Dermis blood vessel endothelial cell (primary cell): ENCODE results near the gene SLC66A1. TPM values are rescaled to one million over a fixed set of nuclear protein-coding genes. Genes with fewer than 3 reads are reported as not detected.

Experiments
- DNase-seq: peaks from one replicate; pipeline ENCODE4 v3.0.0; 2010
- total RNA-seq: library from RNA; depleted of rRNA; stranded (reverse); fragments of >200 nt; gene quantifications from 2 replicates; pipeline ENCODE4 v1.2.3, GENCODE V29; 2014

Gene SLC66A1
- total RNA-seq, 1 donor from 2014 or later, result 17.7 TPM

DNA sequence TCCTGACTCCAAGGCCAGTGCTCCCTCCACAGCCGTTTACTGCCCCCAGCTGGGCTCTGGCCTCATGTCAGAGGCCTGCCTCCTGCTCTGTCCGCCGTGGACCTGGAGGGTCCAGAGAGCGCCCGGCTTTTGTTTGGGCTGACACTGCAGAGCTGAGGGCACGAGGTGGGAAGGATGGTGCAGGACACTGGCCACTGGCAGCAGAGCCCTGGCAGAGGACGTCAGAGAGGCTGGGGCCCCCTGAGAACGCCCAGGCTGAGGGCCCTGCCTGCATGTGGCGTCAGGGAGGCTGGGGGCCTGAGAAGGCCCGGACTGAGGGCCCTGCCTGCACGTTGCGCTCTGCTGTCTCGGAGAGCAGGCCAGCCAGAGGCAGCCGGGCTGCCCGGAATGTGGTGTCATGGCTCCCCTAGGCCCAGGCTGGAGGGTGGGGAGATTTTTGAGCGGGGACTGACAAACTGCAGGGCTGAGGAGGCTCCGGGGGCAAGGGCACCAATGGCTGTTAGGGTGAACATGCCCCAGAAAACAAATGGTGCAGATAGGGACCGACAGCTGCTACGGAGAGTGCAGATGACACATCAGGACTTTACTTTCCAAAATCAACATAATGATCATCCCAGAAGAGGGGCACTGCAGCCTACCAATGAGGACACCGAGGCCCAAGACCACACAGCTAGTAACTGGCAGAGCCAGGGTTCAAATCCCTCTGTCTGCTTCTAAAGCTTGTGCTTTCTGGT is 31.7 kb downstream of the SLC66A1 start:
- no peak for DNase-seq

DNA sequence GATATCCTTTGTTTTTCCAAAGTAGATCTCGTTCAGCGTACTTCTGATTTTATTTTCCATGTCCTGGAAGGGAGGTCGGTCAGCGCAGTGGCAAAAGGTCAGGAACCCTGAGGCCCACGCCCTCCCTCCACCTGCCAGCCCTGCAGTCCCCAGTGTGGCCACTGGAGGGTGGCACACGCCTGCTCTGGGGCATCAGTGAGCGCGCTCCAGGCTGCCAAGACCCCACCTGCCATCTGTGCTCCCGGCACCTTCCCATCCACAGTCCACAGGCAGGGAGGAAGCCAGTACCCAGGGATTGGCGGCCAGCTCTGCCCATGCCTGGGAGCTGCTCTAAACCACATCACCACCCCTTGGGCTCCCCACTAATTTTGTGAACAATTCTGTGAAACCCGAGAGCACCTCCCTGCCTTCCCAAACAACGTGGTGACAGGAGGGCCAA is 32.3 kb downstream of the SLC66A1 start:
- DNase-seq, result peak; percentile 73

DNA sequence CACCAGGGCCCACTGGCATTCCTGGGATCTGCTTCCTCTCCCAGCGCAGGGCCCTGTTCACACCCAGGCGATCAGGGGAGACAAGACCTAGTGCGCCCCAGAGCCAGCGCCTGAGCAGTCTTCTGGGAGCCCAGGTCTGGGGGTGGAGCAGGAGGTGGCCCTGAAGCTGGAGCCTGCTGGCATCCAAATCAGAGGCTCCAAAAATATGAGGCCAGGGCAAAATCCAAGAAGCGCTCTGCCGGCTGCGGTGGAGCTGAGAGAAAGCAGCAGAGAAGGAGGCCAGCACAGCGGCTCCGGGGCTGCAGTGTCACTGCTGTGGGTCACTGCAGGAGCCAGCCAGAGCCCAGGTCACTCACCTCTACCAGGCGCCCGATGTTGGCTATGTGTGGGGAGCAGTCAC is 32.7 kb downstream of the SLC66A1 start:
- DNase-seq, result no peak

DNA sequence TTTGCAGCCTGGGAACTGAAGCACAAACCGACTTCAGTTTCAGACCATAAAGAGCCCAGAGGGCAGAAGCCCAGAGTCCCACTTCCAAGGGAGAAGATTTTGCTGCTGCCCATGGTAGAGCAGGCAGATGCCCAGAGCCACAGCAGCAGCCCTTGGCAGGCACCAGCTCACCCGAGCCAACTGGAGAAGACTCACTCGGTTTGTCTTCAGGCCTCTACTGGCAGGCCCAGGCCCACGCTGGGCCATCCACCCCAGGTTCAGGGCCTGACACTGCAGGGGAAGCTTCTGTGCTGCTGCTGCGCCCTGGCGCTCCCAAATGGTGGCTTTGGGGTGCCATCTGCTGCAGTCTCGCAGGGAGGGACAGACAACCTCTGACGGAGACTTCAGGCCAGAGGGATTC is 33.3 kb downstream of the SLC66A1 start:
- DNase-seq, result no peak

DNA sequence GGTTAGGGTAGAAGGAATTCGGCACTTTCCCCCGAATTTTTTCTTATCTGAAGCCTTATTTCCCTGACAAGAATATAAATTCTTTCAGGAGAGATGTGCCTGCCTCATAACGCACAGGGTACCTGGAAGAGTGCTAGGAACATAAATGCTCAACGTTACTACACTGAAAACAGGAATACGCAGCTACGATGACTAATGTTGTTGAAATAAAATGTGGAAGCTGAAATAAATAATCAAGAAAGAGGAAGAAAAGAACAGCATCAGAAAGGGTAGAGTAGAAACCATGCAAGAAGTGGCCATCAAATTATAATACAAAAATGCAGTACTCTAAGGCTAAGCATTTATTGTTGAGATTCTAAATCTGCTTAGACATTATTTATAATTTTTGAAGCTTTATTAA is 33.9 kb downstream of the SLC66A1 start:
- DNase-seq, result no peak

DNA sequence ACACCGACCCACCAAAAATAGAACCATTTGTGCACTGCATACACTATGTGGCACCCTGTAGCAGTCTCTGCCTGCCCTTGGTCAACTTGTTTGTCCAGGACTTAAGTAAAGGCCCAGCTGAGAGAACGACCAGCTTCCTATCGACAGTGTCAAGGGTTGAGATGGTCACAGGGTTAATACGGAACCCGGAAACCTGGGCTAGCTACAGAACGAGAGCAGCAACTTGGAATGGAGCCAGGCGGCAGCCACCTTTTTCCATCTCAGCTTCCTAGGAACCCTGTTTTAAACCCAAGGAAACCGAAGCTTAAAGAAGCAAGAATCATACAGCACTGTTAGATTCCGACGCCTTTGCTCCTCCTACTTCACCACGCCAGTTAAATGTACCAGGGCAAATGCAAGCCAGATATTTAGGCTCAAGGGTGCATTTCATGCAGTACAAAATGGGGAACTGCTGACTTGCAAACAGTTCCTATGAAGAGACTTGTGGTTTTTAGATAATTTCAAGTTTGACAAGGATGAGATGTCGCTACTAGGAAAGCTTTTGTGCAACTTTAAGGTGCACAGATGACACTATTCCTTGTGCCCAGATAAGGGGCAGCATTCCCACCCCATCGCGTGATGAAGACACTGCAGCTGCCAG is 35.5 kb downstream of the SLC66A1 start:
- no peak for DNase-seq

DNA sequence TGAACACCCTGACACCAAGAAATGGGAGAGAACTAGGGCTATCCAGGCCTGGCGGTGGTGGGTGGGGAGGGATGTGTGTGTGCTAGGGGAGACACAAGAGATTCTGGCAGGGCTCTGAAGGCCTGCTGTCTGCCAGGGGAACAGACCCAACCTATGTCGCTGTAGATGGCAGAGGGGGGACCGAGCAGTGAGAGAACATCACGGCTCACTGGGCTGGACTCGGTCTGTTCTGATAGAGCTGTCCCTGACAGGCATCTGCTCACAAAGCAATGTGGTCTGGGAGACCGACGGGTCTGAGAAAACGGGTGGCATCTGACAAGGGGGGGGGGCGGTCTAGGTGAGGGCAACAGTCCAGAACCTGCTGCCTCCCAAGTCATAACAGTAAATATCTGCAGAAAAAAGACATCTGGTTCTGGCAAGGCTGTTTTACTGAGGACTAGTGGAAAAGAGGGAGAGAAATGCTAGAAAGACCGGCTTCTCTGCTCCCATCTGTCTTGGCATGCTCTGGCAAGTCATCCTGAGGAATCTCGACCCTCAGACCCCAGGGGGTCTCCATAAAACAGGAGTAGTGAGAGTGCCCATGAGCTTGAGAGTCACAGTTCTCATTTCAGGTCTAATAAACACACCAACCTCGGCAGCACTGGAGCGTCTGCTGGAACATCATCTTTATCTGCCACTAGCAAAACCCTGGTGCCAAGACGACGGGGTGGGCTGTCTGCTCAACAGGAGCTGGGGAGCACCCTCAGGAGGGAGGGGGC is 36.5 kb downstream of the SLC66A1 start:
- DNase-seq, result no peak

DNA sequence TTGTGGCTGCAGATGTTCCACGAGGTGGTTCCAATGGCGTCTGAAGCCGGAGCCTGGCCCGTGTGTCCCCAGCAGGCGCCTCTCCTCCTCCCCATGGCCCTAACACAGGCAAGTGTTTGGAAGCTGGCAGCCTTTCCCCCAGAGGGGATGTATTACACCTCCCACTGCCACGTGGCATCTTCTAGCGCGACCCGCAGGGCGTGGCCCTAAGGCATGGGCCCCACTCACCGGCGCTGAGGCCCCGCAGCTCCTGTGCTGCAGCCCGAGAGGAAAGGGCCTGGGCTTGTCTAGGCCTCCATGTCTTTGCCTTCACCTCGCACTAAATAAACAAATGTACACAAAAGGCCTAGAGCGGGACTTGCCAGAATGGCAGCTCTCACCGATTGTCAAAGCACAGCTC is 37.9 kb downstream of the SLC66A1 start:
- DNase-seq, result no peak

DNA sequence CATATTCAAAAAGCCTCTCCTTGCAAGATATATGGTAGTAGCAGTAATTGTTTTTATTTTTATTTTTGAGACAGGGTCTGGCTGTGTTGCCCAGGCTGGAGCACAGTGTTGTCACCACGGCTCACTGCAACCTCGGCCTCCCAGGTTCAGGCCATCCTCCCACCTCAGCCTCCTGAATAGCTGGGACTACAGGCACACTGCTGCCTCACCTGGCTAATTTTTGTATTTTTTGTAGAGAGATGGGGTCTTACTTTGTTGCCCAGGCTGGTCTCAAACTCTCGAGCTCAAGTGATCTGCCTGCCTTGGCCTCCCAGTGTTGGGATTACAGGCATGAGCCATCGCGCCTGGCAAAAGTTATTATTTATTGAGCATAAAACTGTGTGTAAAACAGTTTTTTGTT is 38.4 kb downstream of the SLC66A1 start:
- DNase-seq, result no peak

DNA sequence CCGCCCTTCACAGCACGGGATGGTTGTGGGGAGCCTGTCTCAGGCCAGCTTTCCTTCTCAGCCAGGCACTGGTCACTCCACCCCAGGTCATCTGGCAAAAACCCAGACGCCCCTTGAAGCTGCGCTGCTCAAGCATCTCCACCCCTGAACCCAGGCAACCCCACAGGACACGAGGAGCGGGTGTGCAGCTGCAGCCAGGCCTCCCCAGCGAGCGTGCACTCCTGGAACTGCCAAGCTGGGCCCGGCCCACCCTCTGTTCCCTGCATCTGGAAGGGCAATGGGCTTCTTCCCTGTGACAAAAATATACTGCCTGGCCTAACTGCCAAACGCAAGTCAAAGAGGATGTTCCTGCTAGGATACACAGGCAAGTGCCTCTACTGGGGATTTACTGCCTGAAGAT is 39.7 kb downstream of the SLC66A1 start:
- DNase-seq, result no peak

DNA sequence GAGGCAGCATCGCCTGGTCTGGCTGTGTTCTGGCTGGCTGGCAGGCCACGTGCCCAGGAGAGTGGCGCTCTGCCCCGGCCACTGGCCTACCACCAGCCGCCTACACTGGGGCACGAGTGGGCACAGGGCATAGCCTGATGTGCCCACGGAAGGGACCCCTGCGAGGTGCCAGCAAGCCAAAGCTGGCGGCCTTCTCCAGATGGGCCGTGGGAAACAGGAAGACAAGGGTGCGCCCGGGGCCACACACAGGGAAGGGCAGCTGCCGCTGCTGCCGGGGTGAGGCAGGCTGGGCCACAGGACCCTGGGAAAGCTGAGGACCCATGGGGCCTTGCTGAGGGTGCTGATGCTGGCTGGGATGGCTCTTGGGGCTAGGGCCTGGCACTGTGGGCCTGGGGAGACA is 40.7 kb downstream of the SLC66A1 start:
- no peak for DNase-seq

DNA sequence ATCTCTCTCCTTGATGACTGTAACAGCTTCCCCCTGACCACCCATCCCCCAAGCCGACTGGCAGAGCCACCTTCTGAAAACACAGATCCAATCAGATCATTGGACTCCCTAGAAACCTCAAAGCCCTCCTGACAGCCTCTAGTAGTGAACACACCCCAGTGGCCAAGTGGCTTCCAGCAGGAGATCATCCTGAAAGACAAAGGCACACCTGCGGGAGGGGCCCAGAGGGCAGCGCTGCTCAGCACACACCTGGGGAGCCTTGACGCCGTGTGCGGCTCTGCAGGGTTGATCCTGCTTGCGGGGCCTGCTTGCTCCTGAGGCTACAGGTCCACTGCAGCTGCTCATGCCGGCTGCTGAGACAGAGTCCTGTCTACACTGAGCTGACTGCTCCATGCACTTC is 41.5 kb downstream of the SLC66A1 start:
- DNase-seq, result no peak

DNA sequence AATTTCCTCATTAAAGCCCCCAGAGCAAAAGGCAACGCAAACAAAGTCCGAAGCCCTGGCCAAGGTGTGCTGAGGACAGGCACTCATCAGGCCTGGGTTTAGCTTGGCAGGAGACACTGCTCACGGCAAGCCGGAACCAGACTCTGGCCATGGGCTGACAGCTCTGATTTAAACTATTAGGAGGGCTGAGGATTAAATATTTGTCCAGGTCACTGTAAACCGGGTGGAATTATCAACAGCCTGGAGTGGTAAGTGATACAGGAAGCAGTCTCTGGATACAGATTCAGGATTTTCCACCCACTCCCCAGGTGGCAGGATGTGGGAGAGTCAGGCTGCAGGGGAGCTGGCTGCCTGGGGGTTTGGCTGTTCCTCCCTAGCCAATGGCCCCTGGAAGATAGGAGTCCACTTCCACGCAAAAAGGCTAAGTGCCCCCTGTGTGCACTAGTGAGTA is 42.4 kb downstream of the SLC66A1 start:
- no peak for DNase-seq

DNA sequence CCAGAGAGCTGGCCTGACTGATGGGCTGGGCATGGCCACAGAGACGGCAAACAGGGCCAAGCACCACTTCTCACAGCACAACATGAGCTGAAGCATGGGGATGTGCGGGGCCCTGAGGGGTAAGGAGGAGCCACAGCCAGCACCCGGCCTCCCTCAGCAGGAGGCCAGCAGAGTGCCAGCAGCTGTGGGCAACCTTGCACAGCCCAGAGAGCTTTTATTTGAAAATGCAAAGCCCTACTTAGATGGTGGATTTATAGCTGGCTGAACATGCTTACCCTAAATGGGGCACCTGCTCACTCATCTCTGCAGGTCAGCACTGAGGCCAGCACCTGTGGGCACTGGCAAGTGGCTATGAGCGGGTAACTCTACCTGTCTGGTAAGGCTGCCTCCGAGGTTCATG is 44.1 kb downstream of the SLC66A1 start:
- DNase-seq, result no peak

DNA sequence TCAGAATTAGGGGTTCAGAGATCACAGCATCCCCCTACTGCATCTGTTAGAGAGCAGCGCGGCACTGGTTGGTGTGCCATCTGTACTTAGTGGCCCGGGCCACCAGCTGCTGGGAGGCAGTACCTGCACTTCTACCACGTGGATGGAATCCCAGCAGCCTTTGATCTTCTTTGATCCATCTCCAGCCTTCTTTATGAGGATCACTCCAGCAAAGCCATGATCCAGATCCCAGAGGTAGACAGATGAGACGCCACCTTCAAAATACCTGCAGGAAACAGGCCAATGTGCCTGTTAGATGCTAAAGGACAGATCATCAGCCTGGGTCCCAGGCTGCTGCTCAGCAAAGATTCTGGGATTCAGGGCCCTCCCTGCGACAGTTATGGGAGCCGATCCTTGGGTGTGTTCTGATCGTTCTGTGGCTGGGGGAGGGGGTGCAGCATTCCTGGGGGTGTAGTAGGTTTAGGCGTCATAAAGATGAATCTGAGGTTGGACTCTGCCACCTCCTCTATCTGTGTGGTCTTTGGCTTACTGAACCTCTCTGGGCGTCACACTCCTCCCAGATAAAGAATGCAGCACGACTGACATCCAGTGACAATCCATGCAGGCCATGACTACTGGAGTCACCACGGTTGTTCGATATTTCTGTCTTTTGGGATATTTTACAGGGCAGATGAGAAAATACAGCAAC is 45.3 kb downstream of the SLC66A1 start:
- DNase-seq, result no peak

DNA sequence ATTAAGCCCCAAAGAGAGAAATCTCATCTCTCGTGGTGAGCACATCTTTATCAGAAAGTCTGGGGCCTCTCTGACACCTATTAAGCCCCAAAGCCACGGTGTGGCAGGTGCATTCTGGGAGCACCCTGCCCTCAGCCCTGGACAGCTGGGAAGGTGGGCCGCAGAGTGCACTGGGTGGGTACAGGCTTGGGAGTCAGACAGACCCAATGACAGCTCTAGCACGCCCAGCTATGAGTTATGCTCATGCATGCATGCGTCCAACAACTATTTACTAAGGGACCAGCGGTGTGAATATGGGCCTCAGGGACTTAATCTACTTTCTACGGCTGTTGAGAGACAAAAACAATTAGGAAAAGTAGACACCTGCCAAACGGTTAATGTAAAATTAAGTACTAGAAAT is 46.6 kb downstream of the SLC66A1 start:
- no peak for DNase-seq

DNA sequence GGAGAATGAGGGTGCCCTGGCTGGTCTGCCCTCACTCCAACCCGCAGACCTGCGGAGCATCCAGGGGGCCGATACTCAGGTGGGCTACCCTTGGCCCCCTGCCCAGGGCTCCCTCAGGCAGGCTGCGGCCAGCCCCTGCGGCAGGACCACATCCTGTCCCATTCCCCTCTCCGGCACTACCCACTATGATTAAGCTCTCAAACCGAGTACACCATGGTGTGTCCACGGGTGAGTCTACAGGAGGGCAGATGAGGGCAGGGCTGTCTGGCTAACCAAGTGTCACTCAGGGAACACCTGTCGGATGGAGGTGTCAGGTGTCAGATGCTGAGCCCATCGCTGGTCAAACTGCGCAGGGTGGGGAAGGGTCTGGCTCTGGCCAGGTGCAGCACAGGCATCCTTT is 47.2 kb downstream of the SLC66A1 start:
- no peak for DNase-seq

DNA sequence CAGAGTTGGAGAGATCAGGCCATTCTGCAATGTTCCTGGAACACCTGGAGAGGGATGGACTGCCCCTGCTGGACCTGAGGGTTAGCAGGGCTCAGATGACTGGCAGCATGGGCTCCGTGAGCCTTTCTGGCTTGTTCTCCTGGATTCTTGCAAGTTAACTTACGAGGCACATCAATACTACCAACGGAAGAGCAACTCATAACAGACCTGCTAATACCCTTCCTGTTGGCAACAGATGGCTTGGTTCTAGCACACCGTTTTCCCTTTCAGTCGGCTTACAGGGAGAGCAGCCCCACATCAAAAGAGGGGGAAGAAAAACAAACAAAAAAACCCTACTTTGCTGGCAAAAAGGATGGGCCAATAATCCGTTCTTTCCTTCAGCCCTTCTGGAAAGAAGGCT is 47.9 kb downstream of the SLC66A1 start:
- peak; percentile 76 for DNase-seq

DNA sequence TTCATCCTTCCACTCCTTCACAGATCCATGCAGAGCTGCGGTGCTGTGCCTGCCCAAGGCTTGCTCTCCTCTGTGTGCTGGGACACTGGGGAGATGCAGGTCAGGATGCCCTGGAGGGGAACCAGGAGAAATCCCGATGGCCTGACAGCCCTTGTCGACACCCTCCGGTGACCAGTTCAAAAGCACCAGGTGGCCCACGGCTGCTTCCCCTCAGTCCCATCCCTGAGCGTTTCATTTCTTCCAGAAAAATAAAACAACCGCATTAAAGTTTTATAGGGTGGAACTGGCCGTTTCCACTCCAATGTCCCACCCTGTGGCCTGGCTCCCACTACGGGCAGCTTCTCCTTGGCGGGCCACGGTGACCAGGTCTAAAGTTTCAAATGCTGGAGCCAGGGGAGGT is 48.3 kb downstream of the SLC66A1 start:
- no peak for DNase-seq

DNA sequence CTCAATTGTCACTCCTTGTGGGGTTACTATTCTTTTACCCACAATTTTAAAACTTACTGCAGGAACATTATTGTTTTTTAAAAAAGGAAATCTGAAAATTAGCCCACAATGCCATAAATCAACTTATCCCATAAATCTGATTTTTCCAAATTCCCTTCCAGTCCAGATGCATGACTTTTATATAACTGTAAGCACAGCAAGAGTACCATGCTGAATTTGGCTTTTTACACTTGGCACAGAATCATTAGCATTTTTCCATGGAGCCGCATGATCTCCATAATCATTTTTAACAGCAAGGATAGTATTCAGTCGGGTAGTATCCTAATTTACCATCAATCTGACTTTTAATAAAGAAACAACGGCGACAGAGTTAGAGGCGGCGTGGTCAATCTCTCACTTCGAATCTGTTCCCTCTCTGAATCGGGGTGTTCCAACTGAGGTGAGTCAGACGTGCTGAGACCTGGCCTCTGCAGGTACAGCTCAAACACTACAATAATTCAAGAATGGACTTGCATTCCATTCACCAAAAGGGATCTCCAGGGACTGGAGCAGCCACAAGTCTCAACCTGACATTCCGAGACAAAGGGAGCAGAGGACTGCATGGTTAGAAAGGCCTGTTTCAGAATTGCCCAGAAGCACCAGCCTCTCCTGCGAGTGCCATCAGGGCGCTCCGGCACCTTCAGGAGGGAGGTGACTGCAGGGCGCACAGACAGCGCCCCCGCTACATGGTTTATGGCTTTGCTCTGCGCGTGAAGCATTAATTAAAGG is 48.9 kb downstream of the SLC66A1 start:
- DNase-seq, result no peak

DNA sequence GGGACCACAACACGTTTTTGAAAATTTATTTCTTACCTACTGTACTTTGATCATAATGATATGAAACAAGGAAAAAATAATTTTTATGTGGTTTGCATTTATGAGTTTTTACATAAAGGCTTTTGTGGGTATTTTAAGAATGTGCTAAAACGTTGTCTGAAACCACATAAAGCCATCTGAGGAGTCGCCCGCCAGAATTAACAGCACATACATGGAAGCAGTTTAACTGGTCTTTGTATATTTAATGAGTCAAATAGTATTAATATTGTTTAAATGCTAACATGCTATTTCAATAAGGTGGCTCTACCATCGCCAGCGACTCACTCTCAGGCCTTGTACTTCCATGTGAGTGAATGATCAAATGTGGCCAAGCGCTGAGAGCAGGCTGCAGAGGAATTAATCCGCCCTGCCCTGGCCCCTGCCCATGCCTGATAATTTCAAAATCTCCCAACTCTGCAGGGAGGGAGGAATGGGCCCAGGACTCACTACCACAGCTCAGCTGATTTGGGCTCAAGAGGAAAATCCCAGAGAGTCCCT is 49.6 kb downstream of the SLC66A1 start:
- DNase-seq, result no peak

DNA sequence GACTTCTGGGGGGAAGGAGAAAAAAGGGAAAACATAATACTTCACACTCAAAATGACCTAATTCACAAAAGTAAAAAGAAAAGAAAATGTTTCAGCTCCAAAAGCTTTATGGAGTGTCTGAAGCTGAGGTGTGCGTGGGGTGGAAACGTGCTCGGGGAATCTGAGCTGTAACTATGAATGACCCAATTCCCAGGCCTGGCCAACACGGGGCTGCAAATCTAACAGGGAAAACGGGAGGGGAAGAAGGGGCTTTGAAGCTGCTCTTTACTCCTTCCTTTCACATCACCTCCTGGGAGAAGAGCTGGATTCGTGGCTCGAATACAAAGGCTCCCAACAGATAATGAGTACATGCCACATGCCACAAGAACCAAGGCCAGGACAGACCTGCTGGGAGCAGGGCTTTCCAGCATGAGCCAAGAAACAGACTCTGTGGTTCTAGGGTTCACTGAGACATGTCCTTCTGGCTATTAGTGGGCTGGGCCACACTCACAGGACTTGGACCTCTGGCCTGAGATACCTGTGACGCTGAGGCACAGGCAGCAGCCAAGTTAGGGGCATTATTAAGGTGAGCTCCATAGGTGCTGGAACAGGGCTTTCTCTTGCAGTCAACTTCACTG is 51.5 kb downstream of the SLC66A1 start:
- DNase-seq, result no peak
